ENCODE results near the gene KIF26B.

DNA sequence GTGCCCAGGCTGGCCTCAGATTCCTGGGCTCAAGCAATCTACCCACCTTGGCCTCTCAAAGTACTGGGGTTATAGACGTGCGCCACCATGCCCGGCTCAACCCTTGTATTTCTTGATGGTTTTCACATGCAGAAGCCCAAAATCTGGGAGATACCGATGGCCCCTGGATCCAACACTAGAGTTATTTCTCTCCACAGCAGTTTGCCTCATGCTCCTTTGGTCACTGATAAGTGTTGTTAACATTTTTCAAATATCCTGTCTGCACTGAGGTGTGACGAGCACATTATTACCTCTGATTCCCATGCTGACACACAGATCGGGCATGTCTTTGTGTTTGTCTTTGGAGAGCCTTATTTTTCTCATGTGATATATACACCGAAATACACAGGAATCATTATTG, 107.0 kb downstream of the KIF26B start:
- TF ChIP-seq POLR2A (IDR thresholded peaks at IDR 0.05) (no peak), POLR2AphosphoS5 (IDR thresholded peaks at IDR 0.05) (no peak), EP300 (IDR thresholded peaks at IDR 0.05) (no peak)
- TF ChIP-seq, protein P1, sequence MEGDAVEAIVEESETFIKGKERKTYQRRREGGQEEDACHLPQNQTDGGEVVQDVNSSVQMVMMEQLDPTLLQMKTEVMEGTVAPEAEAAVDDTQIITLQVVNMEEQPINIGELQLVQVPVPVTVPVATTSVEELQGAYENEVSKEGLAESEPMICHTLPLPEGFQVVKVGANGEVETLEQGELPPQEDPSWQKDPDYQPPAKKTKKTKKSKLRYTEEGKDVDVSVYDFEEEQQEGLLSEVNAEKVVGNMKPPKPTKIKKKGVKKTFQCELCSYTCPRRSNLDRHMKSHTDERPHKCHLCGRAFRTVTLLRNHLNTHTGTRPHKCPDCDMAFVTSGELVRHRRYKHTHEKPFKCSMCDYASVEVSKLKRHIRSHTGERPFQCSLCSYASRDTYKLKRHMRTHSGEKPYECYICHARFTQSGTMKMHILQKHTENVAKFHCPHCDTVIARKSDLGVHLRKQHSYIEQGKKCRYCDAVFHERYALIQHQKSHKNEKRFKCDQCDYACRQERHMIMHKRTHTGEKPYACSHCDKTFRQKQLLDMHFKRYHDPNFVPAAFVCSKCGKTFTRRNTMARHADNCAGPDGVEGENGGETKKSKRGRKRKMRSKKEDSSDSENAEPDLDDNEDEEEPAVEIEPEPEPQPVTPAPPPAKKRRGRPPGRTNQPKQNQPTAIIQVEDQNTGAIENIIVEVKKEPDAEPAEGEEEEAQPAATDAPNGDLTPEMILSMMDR (IDR thresholded peaks at IDR 0.05), result no peak

All from suprapubic skin (tissue), 4 donors.